Activated gamma-delta T cell treated with anti-CD3 and anti-CD28 coated beads, Interleukin-2, amount 50 U/mL, for 16 hours (primary cell): ENCODE measurements around the gene CAMTA1.

Experiments
- DNase-seq: peaks from one replicate; pipeline ENCODE4 v3.0.0-alpha.2; 2020; ENCODE audit warnings: low read depth

CAMTA1 gene

DNA sequence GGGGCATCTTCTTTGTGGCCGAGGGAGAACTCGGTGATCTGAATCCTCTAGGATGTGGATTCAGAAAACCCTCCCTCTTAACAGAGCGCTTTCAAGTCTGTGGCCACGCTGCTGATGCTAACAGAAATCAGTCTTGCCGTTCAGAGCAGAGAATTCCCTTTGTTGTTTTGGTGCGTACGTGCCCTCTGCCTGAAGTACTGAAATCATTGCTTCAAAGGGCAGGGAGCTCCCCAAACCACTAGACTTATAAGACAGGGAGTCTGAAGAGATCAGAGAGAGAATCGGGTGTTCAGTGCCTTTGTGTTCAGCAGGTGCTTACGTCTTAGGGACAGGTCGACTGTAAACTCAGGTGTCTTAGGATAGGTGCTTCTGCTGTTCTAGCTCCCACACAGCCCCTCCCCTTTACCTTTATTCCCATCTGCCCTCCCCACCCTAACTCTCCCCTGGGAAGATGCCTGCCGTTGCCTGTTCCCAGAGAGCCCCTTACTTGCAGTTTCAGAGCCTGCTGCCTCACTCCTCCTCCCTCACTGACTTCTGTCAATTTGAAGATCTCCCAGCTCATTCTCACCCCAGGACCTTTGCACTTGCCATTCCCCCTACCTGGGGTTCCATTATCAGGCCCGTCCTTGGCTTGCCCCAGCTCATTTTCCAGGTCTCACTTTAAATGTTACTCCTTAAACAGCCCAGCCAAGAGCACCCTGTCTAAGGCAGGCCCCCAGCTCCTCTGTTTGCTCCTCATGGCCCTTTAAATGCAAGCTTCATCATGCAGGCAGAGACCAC lies 143.0 kb downstream of the CAMTA1 start:
- no peak for DNase-seq

DNA sequence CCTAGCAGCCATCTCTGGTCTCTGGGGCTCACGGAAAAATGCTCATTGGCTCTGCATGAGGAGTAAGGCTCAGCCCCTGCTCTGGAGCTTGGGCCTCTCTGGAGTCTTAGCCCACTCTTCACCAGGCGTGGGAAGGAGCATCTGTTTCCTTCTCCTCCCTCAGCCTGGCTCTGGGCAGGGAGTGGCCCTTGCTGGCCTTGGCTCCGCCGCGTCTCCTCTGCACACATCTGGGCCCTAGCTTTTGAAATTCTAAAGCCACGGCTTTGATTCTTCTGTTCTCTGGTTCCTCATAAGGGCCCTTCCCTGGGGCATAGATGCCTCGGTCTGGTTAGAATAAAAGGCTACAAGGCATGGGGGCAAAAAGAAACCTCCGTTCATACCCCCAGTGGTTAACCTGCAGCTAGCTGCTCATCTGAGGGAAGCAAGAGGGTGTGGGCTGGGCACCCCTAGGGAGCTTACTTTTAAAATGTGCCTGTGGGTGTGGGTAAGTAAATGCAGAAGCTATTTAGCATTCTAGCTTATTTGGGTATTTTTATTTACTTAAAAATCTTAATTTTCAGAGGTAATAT lies 145.6 kb downstream of the CAMTA1 start:
- DNase-seq = no peak

- DNase-seq = no peak
These were observed 150.2 kb downstream of the CAMTA1 start for GRCh38 chr1:6935361-6935883.

- DNase-seq = no peak
These were observed 150.8 kb downstream of the CAMTA1 start for GRCh38 chr1:6935911-6936690.

GRCh38 chr1:6937048-6937447 lies 151.8 kb downstream of the CAMTA1 start:
- DNase-seq = no peak

- DNase-seq = no peak
These were observed 154.1 kb downstream of the CAMTA1 start for GRCh38 chr1:6939363-6939762.

DNA sequence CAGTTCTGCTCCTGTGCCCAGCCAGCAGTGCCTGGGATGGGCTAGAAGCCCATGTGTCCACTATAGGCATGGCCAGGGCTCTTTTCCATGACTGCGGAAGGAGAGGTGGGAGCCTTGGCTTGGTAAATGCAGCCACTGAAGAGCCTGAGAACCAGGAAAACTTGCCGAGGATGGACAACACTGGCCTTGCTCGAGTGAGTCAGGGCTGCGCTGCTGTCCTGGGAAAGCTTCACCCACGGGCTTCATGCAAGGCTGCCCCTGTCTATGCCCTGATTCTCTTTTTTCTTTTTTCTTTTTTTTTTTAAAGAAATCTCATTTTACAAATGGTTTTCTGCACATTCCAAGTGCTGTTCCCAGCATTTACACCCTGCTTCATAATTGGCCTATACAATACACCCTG lies 156.5 kb downstream of the CAMTA1 start:
- no peak for DNase-seq

DNA sequence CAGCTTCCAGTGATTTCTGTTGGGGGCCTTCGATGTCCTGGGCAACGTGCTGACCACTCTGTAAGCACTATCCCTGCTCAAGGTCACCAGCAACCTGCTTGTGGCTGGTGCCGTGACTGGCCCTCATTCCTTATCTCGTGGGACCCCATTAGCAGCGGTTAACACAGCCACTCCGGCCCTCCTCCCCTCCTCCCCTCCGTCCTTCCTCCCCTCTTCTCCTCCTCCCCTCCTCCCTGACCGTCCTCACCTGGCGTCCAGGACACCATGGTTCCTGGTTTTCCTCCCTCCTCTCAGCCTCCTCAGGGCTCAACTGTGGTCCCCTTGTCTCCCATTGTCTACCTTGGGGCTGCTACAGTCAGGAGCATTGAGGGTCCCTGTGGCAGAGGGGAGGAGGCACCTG lies 157.7 kb downstream of the CAMTA1 start:
- no peak for DNase-seq

DNA sequence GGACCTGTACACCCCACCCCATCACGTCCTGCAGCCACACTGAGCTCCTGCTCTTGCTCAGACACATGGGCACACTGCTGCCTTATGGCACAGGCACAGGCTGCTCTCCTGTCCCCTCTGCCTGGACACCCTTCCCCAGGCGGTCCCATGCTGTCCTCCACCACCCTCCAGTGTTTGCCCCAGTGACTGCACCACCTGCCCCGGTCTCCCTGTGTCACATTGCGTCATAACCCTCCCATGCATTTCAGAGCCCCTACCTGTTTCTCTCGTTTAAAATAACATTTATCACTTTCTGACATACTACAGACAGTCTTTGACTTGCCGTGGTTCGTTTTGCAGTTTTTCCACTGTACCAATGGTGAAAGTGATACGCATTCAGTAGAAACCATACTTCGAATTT lies 159.2 kb downstream of the CAMTA1 start:
- DNase-seq = no peak

GRCh38 chr1:6947952-6948351 lies 162.7 kb downstream of the CAMTA1 start:
- no peak for DNase-seq

DNA sequence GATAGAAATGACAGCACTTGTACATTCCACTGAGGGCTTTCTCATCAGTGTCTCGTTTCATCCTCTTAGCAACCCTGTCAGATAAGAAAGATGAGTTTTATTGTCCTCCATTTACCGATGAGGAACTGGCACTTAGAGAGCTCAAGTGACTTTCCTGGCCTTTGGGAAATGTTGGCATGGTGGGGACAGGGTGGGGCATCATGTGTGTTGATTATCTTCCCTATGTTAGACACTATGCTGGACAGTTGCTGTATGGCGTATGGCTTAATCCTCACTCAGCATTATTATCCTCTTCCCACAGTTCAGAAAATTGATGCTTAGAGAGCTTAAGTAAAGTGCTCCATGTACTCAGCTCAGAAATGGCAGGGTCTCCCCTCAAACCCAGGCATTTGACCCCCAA lies 163.2 kb downstream of the CAMTA1 start:
- no peak for DNase-seq

DNA sequence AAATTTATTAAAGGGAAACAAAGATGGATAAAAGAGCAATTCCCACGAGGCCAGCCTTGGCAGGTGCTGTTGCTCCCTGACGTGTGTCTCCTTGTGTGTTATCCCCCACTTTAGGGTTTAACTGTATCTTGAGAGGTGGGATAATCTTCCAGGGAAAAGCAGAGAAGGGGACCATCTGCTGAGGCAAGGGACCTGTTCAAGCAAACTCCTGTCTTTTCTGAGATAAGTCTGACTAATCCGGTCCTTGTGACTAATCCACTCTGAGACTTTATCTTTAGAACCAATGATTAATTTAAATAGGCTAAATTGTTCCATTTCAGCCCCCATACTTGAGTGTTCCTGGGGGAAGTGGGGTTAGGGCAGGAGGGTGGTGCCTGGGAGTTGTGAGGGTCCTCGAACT lies 163.6 kb downstream of the CAMTA1 start:
- DNase-seq = no peak

DNA sequence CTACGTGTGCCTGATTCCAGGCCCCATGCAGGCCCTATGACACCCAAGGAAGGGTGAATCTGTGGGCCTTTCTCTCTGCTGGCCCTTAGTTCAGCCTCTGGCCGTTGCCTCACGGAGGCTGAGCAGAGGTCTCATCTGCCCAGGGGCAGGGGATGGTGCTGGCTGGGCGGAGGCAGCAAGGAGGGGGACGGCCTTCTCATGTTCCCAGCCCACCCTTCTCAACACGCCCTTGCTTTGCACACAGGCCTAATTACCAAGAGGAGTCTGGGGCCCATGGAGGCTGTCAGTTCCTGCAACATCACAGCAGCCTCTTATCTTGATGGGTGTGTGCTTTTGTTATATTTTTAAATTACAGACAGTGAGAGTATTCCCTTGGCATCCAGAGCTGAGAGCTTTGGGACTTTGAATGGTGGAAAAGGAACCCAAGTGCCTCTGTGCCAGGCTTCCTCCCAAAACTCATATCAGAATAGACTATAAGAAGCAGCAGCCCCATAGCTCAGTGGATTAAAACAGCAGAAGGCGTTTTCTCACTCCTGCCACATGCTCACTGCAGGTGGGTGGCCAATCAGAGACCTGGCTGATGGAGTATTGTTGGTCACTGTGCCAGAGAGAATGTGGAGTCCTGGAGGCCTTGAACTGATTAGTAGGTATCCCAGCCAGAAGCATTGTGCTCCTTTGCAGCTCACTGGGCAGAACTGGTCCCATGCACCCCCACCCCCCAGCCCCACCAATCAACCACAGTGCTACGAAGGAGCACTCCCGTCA lies 164.9 kb downstream of the CAMTA1 start:
- DNase-seq = no peak

- DNase-seq = no peak
These were observed 166.3 kb downstream of the CAMTA1 start for GRCh38 chr1:6951536-6951935.

DNA sequence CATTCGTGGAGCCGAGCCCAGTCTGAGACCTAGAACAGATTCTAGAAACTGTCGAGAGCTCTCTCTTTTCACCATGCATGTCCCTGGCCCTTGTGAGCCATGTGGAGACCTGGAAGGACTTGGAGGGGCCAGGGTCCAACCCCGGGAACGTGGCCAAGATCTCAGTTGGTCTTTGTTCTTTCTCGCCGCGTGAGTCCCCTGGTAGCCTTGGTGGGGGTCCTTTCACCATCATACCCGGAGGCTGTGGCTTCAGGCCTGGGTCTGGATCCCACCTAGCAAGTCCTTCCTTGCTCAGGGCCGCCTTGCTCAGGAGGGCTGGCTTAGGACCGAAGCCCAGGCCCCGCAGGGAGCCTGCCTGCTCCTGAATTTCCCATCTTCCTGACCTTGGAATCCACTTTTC lies 168.0 kb downstream of the CAMTA1 start:
- no peak for DNase-seq

DNA sequence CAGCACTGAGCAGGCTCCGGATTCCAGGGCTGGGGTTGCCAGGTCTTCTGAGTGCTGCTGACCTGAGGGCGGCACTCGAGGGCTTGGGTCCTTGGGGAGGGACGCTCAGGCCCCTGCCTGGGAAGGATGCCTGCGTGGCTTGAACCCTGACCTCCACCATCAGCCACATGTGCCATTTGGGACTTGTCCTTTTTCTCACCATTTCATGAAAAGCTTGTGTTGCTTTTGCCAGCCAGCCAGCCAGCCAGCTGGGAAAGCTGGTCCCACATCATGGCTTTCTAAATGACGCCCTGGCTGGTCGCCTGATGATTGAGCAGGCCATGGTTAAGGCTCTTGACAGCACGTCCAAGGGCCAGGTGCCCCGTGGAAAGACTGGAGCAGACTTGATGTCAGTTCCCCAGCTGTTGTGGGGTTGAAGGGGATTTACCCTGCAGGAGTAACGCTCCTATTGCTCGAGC lies 168.7 kb downstream of the CAMTA1 start:
- DNase-seq = no peak

DNA sequence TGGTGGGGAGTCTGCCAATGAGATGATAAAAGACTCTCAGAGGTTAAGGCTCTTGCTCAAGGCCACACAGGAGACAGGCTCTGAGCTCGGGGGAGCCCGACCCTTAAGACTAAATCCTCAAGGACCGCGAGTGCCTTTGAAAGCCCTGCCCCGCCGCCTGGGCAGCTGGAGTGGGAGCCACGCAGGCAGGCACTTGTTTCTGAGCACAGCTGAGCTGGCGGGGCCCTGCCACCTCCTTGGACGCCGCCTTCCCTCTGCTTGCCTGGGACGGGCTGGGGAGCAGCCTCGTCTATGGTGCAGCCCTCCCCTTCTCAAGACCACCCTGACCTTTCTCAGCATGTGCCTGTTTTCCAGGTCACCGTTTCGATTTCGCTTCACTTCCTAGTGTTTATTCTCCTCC lies 169.3 kb downstream of the CAMTA1 start:
- DNase-seq = no peak

GRCh38 chr1:6955357-6956094 lies 170.3 kb downstream of the CAMTA1 start:
- DNase-seq = no peak

GRCh38 chr1:6956488-6957159 lies 171.4 kb downstream of the CAMTA1 start:
- no peak for DNase-seq

- DNase-seq = no peak
These were observed 172.1 kb downstream of the CAMTA1 start for GRCh38 chr1:6957341-6957740.
